ENCODE data around the gene RAI1. TPM values are rescaled to one million over a fixed set of nuclear protein-coding genes. Genes with fewer than 3 reads are reported as not detected.

The RAI1 gene
- total and polyA plus RNA-seq, 2 experiments from 2014 or later: 0.87 to 0.89 TPM

- TF ChIP-seq ZNF462 (CRISPR knock-in tag; IDR thresholded peaks at IDR 0.05) (no peak), ZNF331 (CRISPR knock-in tag; IDR thresholded peaks at IDR 0.05; ENCODE audit: low read depth) (no peak), CREB1 (CRISPR knock-in tag; IDR thresholded peaks at IDR 0.05; ENCODE audit: low read depth) (no peak), POLR2AphosphoS5 (IDR thresholded peaks at IDR 0.05; ENCODE audit: low read depth) (no peak), JUNB (IDR thresholded peaks at IDR 0.05; ENCODE audit: unreplicated experiment) (no peak)
Observed at GRCh38 chr17:17671369-17672129, 9.7 kb upstream of the RAI1 start (continued).

- peaks cover 47% of the 10 kb centered on the region for H3K4me1 Mint-ChIP-seq
- no peak for ATAC-seq
- peaks cover 52% of the 10 kb centered on the region for H3K27me3 ChIP-seq (ENCODE audit: insufficient read depth)
- no peaks in the 10 kb centered on the region for H3F3A ChIP-seq (replicated peaks; ENCODE audit: low read depth)
- H3K79me2 ChIP-seq (replicated peaks; ENCODE audit: insufficient read depth): no peaks in the 10 kb centered on the region
- peaks cover 20% of the 10 kb centered on the region for H3K4me1 ChIP-seq (ENCODE audit: insufficient read depth)
- H3K27ac ChIP-seq (ENCODE audit: low read depth): no peak overlapping the region
- no peaks in the 10 kb centered on the region for H3K9me2 ChIP-seq (ENCODE audit: insufficient read depth)
- H2AFZ ChIP-seq: no peak overlapping the region
- H3K4me3 ChIP-seq: no peak overlapping the region
- no peak overlapping the region for H3K4me2 ChIP-seq
- peaks cover 43% of the 10 kb centered on the region for H3K27me3 Mint-ChIP-seq (ENCODE audit: insufficient read depth, low read depth, poor library complexity)
- no peak for TF ChIP-seq REST (IDR thresholded peaks at IDR 0.05; ENCODE audit: unreplicated experiment)
- no peak overlapping the region for H3K27ac Mint-ChIP-seq
- no peaks in the 10 kb centered on the region for H3K36me3 Mint-ChIP-seq (ENCODE audit: low read depth)
- no peaks in the 10 kb centered on the region for H3K9me3 Mint-ChIP-seq
- DNase-seq (ENCODE audit: low spot score): no peak
- 0 out of 2 replicates have a peak, but pooled peaks cover 3% of the 10 kb centered on the region for H4K20me1 ChIP-seq (replicated peaks; ENCODE audit: insufficient read depth)
- no peaks in the 10 kb centered on the region for H3K36me3 ChIP-seq (ENCODE audit: insufficient read depth)
- no peak overlapping the region for H3K4me3 Mint-ChIP-seq
Observed at GRCh38 chr17:17672453-17673368, 8.5 kb upstream of the RAI1 start.

Measured in GM23338 (cell line).